ENCODE results near the gene MECR. TPM values are rescaled to one million over a fixed set of nuclear protein-coding genes. Genes with fewer than 3 reads are reported as not detected.
"Not testable (repeated sequence)": the region's sequence is repeated elsewhere in the genome, so short reads cannot be mapped to it uniquely, and the experiment has no call there.

MECR gene
- total RNA-seq, 1 experiment from 2014 or later, result 42.9 TPM

DNA sequence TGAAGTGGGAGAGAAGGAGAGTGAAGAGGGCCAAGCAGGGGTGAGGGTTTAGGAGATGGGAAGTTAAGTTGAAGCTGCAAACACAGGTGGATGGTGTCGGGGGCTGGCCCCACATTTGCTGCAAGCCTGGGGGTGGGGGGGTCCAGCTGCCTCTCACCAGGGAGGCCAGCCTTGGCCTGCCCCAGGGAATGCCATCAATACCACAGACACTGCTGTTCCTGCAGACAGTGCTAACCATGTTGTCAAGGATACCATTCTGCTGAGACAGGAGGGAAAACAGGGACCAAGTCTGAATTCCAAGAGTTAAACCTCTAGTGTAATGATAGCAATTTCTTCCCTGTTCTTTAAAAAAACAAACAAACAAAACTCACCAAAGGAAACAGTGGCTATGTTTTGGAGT is 8.0 kb downstream of the MECR start:
- no peaks in the 10 kb centered on the region for H3K27me3 ChIP-seq (ENCODE audit: insufficient read depth, low read length)
- no peaks in the 10 kb centered on the region for H4K20me1 ChIP-seq (ENCODE audit: insufficient read depth)
- H3K36me3 ChIP-seq (ENCODE audit: control insufficient read depth in 1 of 2, insufficient read depth in 2 of 2, low read length in 2 of 2), result peaks cover 0 to 23% of the 10 kb centered on the region in 2 experiments; a peak in 1 of 4 replicates
- CTCF ChIA-PET, result no interaction called here
- POLR2A ChIA-PET, result no interaction called here
- intact Hi-C loops (cut with micrococcal nuclease), result no loop called here
- RAD21 ChIA-PET (ENCODE audit: low non-redundant PET in 1 of 2, low total read pairs in 2 of 2, uncharacterized antibody in 2 of 2, unreplicated experiment in 2 of 2), result no interaction called here
- H2AFZ ChIP-seq (ENCODE audit: low read depth, low read length, poor library complexity, severe bottlenecking), result no peak overlapping the region
- no peak overlapping the region for H3K4me3 ChIP-seq (replicated peaks in 1 of 2; ENCODE audit: low read depth in 1 of 2, low read length in 2 of 2)
- H3K27ac ChIP-seq (ENCODE audit: low read depth, low read length), result no peak overlapping the region
- no peak overlapping the region for H3K9ac ChIP-seq (ENCODE audit: low read length)
- H3K4me2 ChIP-seq (ENCODE audit: low read length), result no peak overlapping the region
- no peaks in the 10 kb centered on the region for H3K9me2 ChIP-seq (ENCODE audit: insufficient read depth)
- BruUV-seq (replicated peaks), result no TSS peak
- no peak for ATAC-seq
- H3K9me3 ChIP-seq (ENCODE audit: control insufficient read depth in 1 of 2, insufficient read depth in 1 of 2, low read depth in 1 of 2, low read length in 2 of 2), result no peaks in the 10 kb centered on the region
- DNase-seq (ENCODE audit: low read depth, low spot score), result no peak
- peaks cover 56% of the 10 kb centered on the region for H3K79me2 ChIP-seq (ENCODE audit: insufficient read depth, low read length)
- H3K4me1 ChIP-seq (ENCODE audit: control insufficient read depth in 1 of 2, insufficient read depth in 2 of 2, low read length in 2 of 2), result peaks cover 1 to 4% of the 10 kb centered on the region in 2 experiments; a peak in 2 of 4 replicates
- no peak for TF ChIP-seq ZNF274 (IDR thresholded peaks at IDR 0.05; ENCODE audit: low read depth, low read length)
- no peak for TF ChIP-seq POLR2AphosphoS5 (IDR thresholded peaks at IDR 0.05; ENCODE audit: low read depth, low read length)
- no peak for TF ChIP-seq POLR2A (IDR thresholded peaks at IDR 0.05; ENCODE audit: borderline replicate concordance, extremely low read depth, insufficient read depth, insufficient read length)
- no peak for TF ChIP-seq EGR1 (IDR thresholded peaks at IDR 0.05; ENCODE audit: low read depth)
- TF ChIP-seq SRF (IDR thresholded peaks at IDR 0.05; ENCODE audit: low read depth), result no peak
- TF ChIP-seq EZH2phosphoT487 (IDR thresholded peaks at IDR 0.05; ENCODE audit: borderline replicate concordance), result no peak
- no peak for TF ChIP-seq FOSL1 (IDR thresholded peaks at IDR 0.05; ENCODE audit: low read depth)
- TF ChIP-seq YY1 (IDR thresholded peaks at IDR 0.05; ENCODE audit: extremely low read depth, insufficient replicate concordance, low read depth, low read length), result no peak

DNA sequence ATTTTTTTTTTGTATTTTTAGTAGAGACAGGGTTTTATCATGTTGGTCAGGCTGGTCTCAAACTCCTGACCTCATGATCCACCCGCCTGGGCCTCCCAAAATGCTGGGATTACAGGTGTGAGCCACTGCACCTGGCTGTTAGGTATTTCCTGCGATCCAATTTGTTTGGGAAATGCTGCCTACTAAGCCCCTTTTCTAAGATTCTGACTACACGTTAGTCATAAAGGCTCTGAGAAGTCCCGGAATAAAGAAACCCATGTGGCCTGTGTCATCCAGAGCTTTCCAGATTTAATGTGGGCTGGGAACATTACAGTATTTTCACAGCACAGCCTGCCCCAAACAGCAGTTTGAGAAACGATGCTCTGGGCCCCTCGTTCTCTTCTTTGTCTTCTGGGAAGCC is 8.5 kb downstream of the MECR start:
- DNase-seq (ENCODE audit: low read depth, low spot score); H3K27ac ChIP-seq (ENCODE audit: low read depth, low read length); H3K9me3 ChIP-seq (ENCODE audit: control insufficient read depth in 1 of 2, insufficient read depth in 1 of 2, low read depth in 1 of 2, low read length in 2 of 2); CTCF ChIA-PET; H4K20me1 ChIP-seq (ENCODE audit: insufficient read depth); H3K4me1 ChIP-seq (ENCODE audit: control insufficient read depth in 1 of 2, insufficient read depth in 2 of 2, low read length in 2 of 2); H3K4me3 ChIP-seq (replicated peaks in 1 of 2; ENCODE audit: low read depth in 1 of 2, low read length in 2 of 2); BruUV-seq (replicated peaks); intact Hi-C loops (cut with micrococcal nuclease); H3K9ac ChIP-seq (ENCODE audit: low read length); H3K27me3 ChIP-seq (ENCODE audit: insufficient read depth, low read length); H3K4me2 ChIP-seq (ENCODE audit: low read length); H3K9me2 ChIP-seq (ENCODE audit: insufficient read depth); RAD21 ChIA-PET (ENCODE audit: low non-redundant PET in 1 of 2, low total read pairs in 2 of 2, uncharacterized antibody in 2 of 2, unreplicated experiment in 2 of 2); ATAC-seq; H2AFZ ChIP-seq (ENCODE audit: low read depth, low read length, poor library complexity, severe bottlenecking): not testable (repeated sequence)
- POLR2A ChIA-PET, result interaction anchor here (1.2 kb wide), 1 partner anchor 8 kb away, joined by 4 read pairs; the partner anchor contains the start of gene MECR
- Histone ChIP-seq H3K79me2 (ENCODE audit: insufficient read depth, low read length) (peaks cover 52% of the 10 kb centered on the region), H3K36me3 (ENCODE audit: control insufficient read depth in 1 of 2, insufficient read depth in 2 of 2, low read length in 2 of 2) (peaks cover 0 to 27% of the 10 kb centered on the region in 2 experiments; a peak in 1 of 4 replicates)
